ENCODE measurements around the gene NTM.

GRCh38 chr11:131750152-131750551 is 379.7 kb downstream of the NTM start:
- TF ChIP-seq, protein P1, sequence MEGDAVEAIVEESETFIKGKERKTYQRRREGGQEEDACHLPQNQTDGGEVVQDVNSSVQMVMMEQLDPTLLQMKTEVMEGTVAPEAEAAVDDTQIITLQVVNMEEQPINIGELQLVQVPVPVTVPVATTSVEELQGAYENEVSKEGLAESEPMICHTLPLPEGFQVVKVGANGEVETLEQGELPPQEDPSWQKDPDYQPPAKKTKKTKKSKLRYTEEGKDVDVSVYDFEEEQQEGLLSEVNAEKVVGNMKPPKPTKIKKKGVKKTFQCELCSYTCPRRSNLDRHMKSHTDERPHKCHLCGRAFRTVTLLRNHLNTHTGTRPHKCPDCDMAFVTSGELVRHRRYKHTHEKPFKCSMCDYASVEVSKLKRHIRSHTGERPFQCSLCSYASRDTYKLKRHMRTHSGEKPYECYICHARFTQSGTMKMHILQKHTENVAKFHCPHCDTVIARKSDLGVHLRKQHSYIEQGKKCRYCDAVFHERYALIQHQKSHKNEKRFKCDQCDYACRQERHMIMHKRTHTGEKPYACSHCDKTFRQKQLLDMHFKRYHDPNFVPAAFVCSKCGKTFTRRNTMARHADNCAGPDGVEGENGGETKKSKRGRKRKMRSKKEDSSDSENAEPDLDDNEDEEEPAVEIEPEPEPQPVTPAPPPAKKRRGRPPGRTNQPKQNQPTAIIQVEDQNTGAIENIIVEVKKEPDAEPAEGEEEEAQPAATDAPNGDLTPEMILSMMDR (IDR thresholded peaks at IDR 0.05) = no peak
- TF ChIP-seq POLR2A (IDR thresholded peaks at IDR 0.05) (no peak), EP300 (IDR thresholded peaks at IDR 0.05) (no peak)
